ENCODE results near the gene CRTAP. TPM values are rescaled to one million over a fixed set of nuclear protein-coding genes. Genes with fewer than 3 reads are reported as not detected.
"Not testable (repeated sequence)": the region's sequence is repeated elsewhere in the genome, so short reads cannot be mapped to it uniquely, and the experiment has no call there.

The CRTAP gene
- total RNA-seq, 1 donor from 2014 or later: 177 TPM

- TF ChIP-seq, protein P1, sequence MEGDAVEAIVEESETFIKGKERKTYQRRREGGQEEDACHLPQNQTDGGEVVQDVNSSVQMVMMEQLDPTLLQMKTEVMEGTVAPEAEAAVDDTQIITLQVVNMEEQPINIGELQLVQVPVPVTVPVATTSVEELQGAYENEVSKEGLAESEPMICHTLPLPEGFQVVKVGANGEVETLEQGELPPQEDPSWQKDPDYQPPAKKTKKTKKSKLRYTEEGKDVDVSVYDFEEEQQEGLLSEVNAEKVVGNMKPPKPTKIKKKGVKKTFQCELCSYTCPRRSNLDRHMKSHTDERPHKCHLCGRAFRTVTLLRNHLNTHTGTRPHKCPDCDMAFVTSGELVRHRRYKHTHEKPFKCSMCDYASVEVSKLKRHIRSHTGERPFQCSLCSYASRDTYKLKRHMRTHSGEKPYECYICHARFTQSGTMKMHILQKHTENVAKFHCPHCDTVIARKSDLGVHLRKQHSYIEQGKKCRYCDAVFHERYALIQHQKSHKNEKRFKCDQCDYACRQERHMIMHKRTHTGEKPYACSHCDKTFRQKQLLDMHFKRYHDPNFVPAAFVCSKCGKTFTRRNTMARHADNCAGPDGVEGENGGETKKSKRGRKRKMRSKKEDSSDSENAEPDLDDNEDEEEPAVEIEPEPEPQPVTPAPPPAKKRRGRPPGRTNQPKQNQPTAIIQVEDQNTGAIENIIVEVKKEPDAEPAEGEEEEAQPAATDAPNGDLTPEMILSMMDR (IDR thresholded peaks at IDR 0.05; ENCODE audit: unreplicated experiment): peak; percentile 87
- no peaks in the 10 kb centered on the region for H3K9me3 Mint-ChIP-seq
- DNase-seq (ENCODE audit: low spot score in 2 of 2, unreplicated experiment in 2 of 2): peak in 1 of 2 experiments; percentile 46
- H3K4me3 Mint-ChIP-seq: no peak overlapping the region
- H3K27ac Mint-ChIP-seq: no peak overlapping the region
- H3K4me1 Mint-ChIP-seq: peaks cover 1% of the 10 kb centered on the region
- peaks cover 15% of the 10 kb centered on the region for H3K36me3 Mint-ChIP-seq
- no peaks in the 10 kb centered on the region for H3K27me3 Mint-ChIP-seq (ENCODE audit: low read depth)
Observed at GRCh38 chr3:33131331-33132018, 17.7 kb downstream of the CRTAP start.

- peaks cover 19% of the 10 kb centered on the region for H3K36me3 Mint-ChIP-seq
- no peaks in the 10 kb centered on the region for H3K9me3 Mint-ChIP-seq
- DNase-seq (ENCODE audit: low spot score in 2 of 2, unreplicated experiment in 2 of 2): no peak
- H3K27ac Mint-ChIP-seq: no peak overlapping the region
- no peak overlapping the region for H3K4me3 Mint-ChIP-seq
- TF ChIP-seq, protein P1 (IDR thresholded peaks at IDR 0.05; ENCODE audit: unreplicated experiment): no peak
- H3K27me3 Mint-ChIP-seq (ENCODE audit: low read depth): no peaks in the 10 kb centered on the region
- H3K4me1 Mint-ChIP-seq: peaks cover 1% of the 10 kb centered on the region
Observed at GRCh38 chr3:33132019-33132360, 18.2 kb downstream of the CRTAP start.

DNA sequence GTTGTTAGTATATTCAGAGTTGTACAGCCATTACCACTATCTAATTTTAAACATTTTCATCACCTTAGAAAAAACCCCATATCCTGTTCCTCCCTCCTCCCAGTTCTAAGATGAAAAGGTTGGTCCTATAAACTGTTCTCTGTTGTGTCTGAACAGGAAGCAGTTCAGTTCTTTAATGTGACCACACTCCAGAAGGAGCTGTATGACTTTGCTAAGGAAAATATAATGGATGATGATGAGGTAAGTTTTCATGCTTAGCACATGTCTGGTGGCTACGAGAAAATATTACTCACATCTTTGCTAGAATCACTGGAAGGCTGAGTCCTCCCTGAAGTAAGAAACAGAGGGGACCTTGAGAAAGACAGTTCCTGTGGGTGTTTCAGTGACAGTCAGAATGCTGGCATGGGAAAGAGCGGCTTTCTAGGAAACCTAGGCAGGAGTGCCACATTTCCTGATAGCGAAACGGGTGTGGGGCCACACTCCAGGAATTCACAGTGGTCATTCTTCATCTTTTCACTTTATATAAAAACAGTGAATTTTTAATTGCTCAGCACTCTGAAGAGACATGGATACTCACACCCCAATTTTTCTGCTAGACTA lies 20.3 kb downstream of the CRTAP start:
- no peaks in the 10 kb centered on the region for H3K4me1 Mint-ChIP-seq
- H3K27me3 Mint-ChIP-seq (ENCODE audit: low read depth): no peaks in the 10 kb centered on the region
- no peak overlapping the region for H3K27ac Mint-ChIP-seq
- peaks cover 27% of the 10 kb centered on the region for H3K36me3 Mint-ChIP-seq
- H3K4me3 Mint-ChIP-seq: no peak overlapping the region
- DNase-seq (ENCODE audit: low spot score in 2 of 2, unreplicated experiment in 2 of 2): no peak
- TF ChIP-seq, protein P1 (IDR thresholded peaks at IDR 0.05; ENCODE audit: unreplicated experiment): no peak
- H3K9me3 Mint-ChIP-seq: no peaks in the 10 kb centered on the region

GRCh38 chr3:33137691-33138090 lies 23.9 kb downstream of the CRTAP start:
- H3K9me3 Mint-ChIP-seq: no peaks in the 10 kb centered on the region

GRCh38 chr3:33139006-33139623 lies 25.3 kb downstream of the CRTAP start:
- H3K27me3 Mint-ChIP-seq (ENCODE audit: low read depth); H3K4me1 Mint-ChIP-seq; H3K9me3 Mint-ChIP-seq; DNase-seq (ENCODE audit: low spot score in 2 of 2, unreplicated experiment in 2 of 2); H3K27ac Mint-ChIP-seq; H3K4me3 Mint-ChIP-seq: not testable (repeated sequence)
- H3K36me3 Mint-ChIP-seq: peaks cover 47% of the 10 kb centered on the region

More at GRCh38 chr3:33137691-33138090, 23.9 kb downstream of the CRTAP start:
- no peak overlapping the region for H3K4me3 Mint-ChIP-seq
- H3K27me3 Mint-ChIP-seq (ENCODE audit: low read depth): no peaks in the 10 kb centered on the region
- H3K27ac Mint-ChIP-seq: no peak overlapping the region
- no peaks in the 10 kb centered on the region for H3K4me1 Mint-ChIP-seq
- peaks cover 43% of the 10 kb centered on the region for H3K36me3 Mint-ChIP-seq
- DNase-seq (ENCODE audit: low spot score in 2 of 2, unreplicated experiment in 2 of 2): no peak
- TF ChIP-seq, protein P1 (IDR thresholded peaks at IDR 0.05; ENCODE audit: unreplicated experiment): no peak

- Mint-ChIP-seq H3K27me3 (ENCODE audit: low read depth) (no peaks in the 10 kb centered on the region), H3K9me3 (no peaks in the 10 kb centered on the region), H3K4me1 (no peaks in the 10 kb centered on the region), H3K36me3 (peaks cover 45% of the 10 kb centered on the region), H3K27ac (no peak overlapping the region), H3K4me3 (no peak overlapping the region)
- DNase-seq (ENCODE audit: low spot score in 2 of 2, unreplicated experiment in 2 of 2): no peak
- TF ChIP-seq, protein P1 (IDR thresholded peaks at IDR 0.05; ENCODE audit: unreplicated experiment): no peak
Observed at GRCh38 chr3:33139996-33140395, 26.2 kb downstream of the CRTAP start.
